Effector memory CD4-positive, alpha-beta T cell (primary cell): ENCODE data around the gene DGCR6L.
"Not testable (repeated sequence)": the region's sequence is repeated elsewhere in the genome, so short reads cannot be mapped to it uniquely, and the experiment has no call there.

ENCODE experiments used
- DNase-seq, 3 donors: peaks; one replicate each; pipeline ENCODE4 v3.0.0-alpha.2; 2020
- H3K27ac ChIP-seq: 2 replicates; pipeline ENCODE4 v1.7.0; 2013; ENCODE audit warnings: mild to moderate bottlenecking, low read length, moderate library complexity; ENCODE audit not compliant: insufficient read depth, poor library complexity, severe bottlenecking
- H3K27me3 ChIP-seq: replicated peaks from 2 replicates; pipeline ENCODE4 v1.7.0; 2013; ENCODE audit warnings: mild to moderate bottlenecking, low read length; ENCODE audit not compliant: insufficient read depth, control insufficient read depth, poor library complexity, severe bottlenecking
- H3K36me3 ChIP-seq: 2 replicates; pipeline ENCODE4 v1.7.0; 2013; ENCODE audit warnings: mild to moderate bottlenecking, low read length, moderate library complexity; ENCODE audit not compliant: control insufficient read depth, insufficient read depth
- H3K4me1 ChIP-seq: 2 replicates; pipeline ENCODE4 v1.7.0; 2013; ENCODE audit warnings: low read length, mild to moderate bottlenecking; ENCODE audit not compliant: control insufficient read depth, insufficient read depth, poor library complexity, severe bottlenecking
- H3K4me3 ChIP-seq: 2 replicates; pipeline ENCODE4 v1.7.0; 2013; ENCODE audit warnings: low read length, low read depth, mild to moderate bottlenecking; ENCODE audit not compliant: insufficient read depth, poor library complexity, severe bottlenecking
- H3K9me3 ChIP-seq: 2 replicates; pipeline ENCODE4 v1.7.0; 2013; ENCODE audit warnings: mild to moderate bottlenecking, low read length, moderate library complexity; ENCODE audit not compliant: control insufficient read depth

Gene DGCR6L

DNA sequence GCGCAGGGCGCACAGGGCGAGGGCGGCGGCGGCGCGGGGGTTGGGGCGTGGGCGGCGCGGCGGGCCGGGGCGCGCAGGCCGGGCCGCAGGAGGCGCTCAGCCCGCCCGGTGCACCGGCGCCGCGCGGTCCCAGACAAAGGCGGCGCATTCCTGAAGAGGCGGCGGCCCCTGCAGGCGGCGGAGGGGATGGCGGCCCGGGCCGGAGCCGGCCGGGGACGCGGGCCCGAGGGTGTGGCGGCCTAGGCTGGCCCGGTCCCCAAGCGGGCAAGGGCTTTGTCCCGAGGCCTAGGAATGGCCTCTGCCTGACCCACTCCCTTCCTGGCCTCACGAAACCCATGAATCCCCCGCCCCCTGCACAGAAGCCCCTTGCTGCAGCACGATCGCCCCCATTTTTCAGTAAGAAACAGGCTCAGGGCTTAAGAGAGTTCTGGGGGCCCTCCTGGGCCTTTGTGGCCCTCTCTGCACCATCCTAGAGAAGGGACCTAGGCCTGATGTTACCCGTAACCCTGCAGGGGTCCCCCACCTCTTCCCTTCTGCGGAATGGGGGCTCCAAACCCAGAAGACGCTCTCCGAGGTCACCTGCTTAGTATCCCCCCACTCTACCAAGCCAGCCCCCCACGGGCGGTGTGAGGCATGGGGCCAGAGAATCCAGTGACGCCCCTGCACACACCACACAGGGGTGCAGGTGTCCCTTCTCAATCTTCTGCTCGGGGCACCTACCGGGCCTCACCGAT is 51.4 kb downstream of the DGCR6L start, which contains the start of gene RTN4R:
Gene RTN4R (minus strand): TSS at position 40 of the 734 bp plus-strand sequence. CDS start 226 bp downstream, outside the sequence.
- Histone ChIP-seq H3K4me1 (peaks cover 10% of the 10 kb centered on the region), H3K27ac (no peak within 1 kb of the TSS), H3K4me3 (peak within 1 kb of the TSS; percentile 39), H3K9me3 (no peaks in the 10 kb centered on the region), H3K36me3 (no peaks in the 10 kb centered on the region), H3K27me3 (peaks cover 5% of the 10 kb centered on the region)
- peak; percentile 15 to 30 (median 25) for DNase-seq

- Histone ChIP-seq H3K9me3 (no peaks in the 10 kb centered on the region), H3K27me3 (peaks cover 5% of the 10 kb centered on the region), H3K4me3 (peak overlapping the region; percentile 29), H3K27ac (no peak overlapping the region), H3K36me3 (no peaks in the 10 kb centered on the region), H3K4me1 (peaks cover 10% of the 10 kb centered on the region)
- no peak for DNase-seq
These were observed 52.2 kb downstream of the DGCR6L start for GRCh38 chr22:20267441-20268278.

DNA sequence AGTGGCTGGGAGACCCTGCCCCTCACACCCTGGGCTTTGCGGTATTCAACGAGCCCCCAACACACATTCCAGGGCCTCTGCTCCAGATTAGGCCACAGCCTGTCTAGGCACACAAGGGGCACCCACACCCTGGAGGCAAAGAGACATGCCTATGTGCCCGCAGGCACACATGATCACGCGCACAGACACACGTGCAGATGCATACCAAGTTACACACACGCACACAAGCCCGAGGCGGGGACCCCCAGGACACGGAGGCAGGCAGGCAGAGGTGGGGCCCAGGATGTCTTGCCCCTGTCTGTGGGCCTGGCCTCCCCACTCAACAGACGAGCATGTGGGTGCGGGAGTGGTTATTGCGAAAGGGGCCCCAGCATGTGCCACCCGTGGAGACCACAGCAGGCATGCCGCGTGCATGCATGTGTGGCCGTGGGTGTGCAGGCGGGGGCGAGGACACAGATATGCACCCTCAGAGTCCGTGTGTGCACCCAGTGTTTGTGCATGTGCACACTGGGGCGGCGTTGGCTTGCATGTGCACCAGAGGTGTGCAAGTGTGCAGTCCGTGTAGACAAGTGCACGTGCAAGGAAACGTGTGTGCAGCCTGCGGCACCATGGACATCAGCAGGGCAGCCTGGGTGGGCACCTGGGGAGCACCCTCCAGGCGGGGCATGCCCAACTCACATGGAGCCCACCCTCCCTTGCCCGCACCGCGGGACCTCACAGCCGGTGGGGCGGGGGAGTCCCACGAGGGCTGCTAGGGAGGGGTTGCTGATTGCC is 53.0 kb downstream of the DGCR6L start:
- not testable (repeated sequence) for H3K27me3 ChIP-seq, H3K27ac ChIP-seq, DNase-seq, H3K9me3 ChIP-seq, H3K36me3 ChIP-seq
- Histone ChIP-seq H3K4me1 (peaks cover 10% of the 10 kb centered on the region), H3K4me3 (peak overlapping the region; percentile 29)

- not testable (repeated sequence) for DNase-seq, H3K36me3 ChIP-seq, H3K27me3 ChIP-seq, H3K9me3 ChIP-seq, H3K27ac ChIP-seq, H3K4me3 ChIP-seq
- H3K4me1 ChIP-seq: peaks cover 10% of the 10 kb centered on the region
These were observed 53.8 kb downstream of the DGCR6L start for GRCh38 chr22:20265772-20266666.

DNA sequence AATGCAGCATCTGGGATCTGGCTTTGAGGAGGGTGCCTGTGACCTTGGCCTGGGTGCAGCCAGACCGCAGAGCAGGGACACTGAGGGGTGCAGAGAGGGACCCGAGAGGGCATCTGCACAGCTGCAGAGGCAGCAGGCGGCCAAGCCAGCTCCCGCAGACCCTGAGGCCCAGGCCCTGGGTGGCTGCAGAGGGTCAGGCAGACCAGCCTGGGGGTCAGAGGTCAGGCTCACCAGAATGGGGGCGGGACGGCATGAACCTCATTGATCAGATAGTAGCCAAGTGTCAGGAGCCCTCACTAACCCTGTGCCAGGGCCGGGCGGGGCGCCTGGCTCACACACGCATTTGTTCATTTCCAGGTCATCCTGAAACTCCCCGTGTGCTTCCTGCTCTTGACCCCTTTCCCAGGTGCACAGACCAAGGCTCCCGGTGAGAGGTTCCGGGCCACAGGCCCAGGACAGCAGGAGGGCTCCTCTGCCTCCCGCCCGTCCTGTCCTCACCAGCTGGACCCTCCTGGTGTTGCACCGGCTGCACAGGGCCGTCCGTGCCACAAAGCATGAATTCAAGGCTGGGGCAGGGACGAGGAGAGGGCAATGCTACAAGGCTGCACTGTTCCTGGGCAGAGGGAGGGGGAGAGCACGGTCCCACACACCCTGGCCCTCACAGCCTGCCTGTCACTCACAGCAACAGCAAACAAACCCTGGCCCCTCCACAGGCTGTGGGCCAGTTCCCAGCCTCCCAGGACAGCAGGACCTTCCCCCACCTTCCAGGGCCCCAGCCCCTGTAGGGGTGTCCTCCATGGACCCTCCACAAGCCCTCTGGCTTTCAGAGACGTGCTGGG is 55.0 kb downstream of the DGCR6L start:
- peaks cover 10% of the 10 kb centered on the region for H3K4me1 ChIP-seq
- DNase-seq: no peak
- H3K9me3 ChIP-seq: no peaks in the 10 kb centered on the region
- H3K36me3 ChIP-seq: no peaks in the 10 kb centered on the region
- no peak overlapping the region for H3K27ac ChIP-seq
- H3K4me3 ChIP-seq: no peak overlapping the region
- peaks cover 5% of the 10 kb centered on the region for H3K27me3 ChIP-seq
